Ishikawa (cell line): Measurements from ENCODE around the gene CFAP90.
A peak's percentile ranks its signal among the peaks of the same experiment; 100 is the strongest.

Experiments used
- CEBPB ChIP-seq: IDR thresholded peaks from 2 replicates; pipeline ENCODE4 v1.6.1; 2012
- CREB1 ChIP-seq: IDR thresholded peaks from 2 replicates; pipeline ENCODE4 v1.6.1; 2012; ENCODE audit warnings: low read depth
- EGR1 ChIP-seq: IDR thresholded peaks from 2 replicates; pipeline ENCODE4 v1.6.1; 2012
- EP300 ChIP-seq: IDR thresholded peaks from 2 replicates; pipeline ENCODE4 v1.6.1; 2012; ENCODE audit warnings: borderline replicate concordance
- FOXM1 ChIP-seq: IDR thresholded peaks from 2 replicates; pipeline ENCODE4 v1.6.1; 2012; ENCODE audit warnings: low read depth, borderline replicate concordance
- MAX ChIP-seq: IDR thresholded peaks from 2 replicates; pipeline ENCODE4 v1.6.1; 2012
- NFIC ChIP-seq: IDR thresholded peaks from 2 replicates; pipeline ENCODE4 v1.6.1; 2012
- RAD21 ChIP-seq: IDR thresholded peaks from 2 replicates; pipeline ENCODE4 v1.6.1; 2012; ENCODE audit warnings: low read depth
- REST ChIP-seq: IDR thresholded peaks from 2 replicates; pipeline ENCODE4 v1.6.1; 2012; ENCODE audit warnings: low read depth, mild to moderate bottlenecking
- TAF1 ChIP-seq: IDR thresholded peaks from 2 replicates; pipeline ENCODE4 v1.6.1; 2012; ENCODE audit warnings: low read depth, mild to moderate bottlenecking
- TCF12 ChIP-seq: IDR thresholded peaks from 2 replicates; pipeline ENCODE4 v1.6.1; 2012; ENCODE audit warnings: low read depth
- TEAD4 ChIP-seq: IDR thresholded peaks from 2 replicates; pipeline ENCODE4 v1.6.1; 2012
- USF1 ChIP-seq: IDR thresholded peaks from 2 replicates; pipeline ENCODE4 v1.6.1; 2012
- YY1 ChIP-seq: IDR thresholded peaks from 2 replicates; pipeline ENCODE4 v1.6.1; 2012; ENCODE audit warnings: low read depth
- ZBTB7A ChIP-seq: IDR thresholded peaks from 2 replicates; pipeline ENCODE4 v1.6.1; 2012; ENCODE audit warnings: low read depth

The CFAP90 gene

GRCh38 chr5:7873216-7873615 lies 22.3 kb upstream of the CFAP90 start:
- TF ChIP-seq MAX (no peak), FOXM1 (no peak), TEAD4 (no peak), CEBPB (no peak), RAD21 (no peak), REST (no peak), EGR1 (no peak), EP300 (no peak), USF1 (no peak), ZBTB7A (no peak), TCF12 (no peak), TAF1 (no peak), YY1 (no peak), NFIC (no peak), CREB1 (no peak)

- TF ChIP-seq USF1 (no peak), NFIC (no peak), CEBPB (no peak), YY1 (no peak), EGR1 (no peak), RAD21 (no peak), FOXM1 (no peak), REST (no peak), TCF12 (no peak), CREB1 (no peak), EP300 (no peak), MAX (no peak), TEAD4 (no peak), TAF1 (no peak), ZBTB7A (no peak)
Observed at GRCh38 chr5:7872517-7873130, 21.7 kb upstream of the CFAP90 start.

GRCh38 chr5:7871653-7872052 lies 20.7 kb upstream of the CFAP90 start:
- no peak for TF ChIP-seq RAD21

- TF ChIP-seq USF1: no peak
- no peak for TF ChIP-seq RAD21
- TF ChIP-seq MAX: no peak
- TF ChIP-seq EGR1: no peak
Observed at GRCh38 chr5:7869474-7870136, 18.7 kb upstream of the CFAP90 start.

- no peak; the same call in 1 of the 2 replicates for TF ChIP-seq ZBTB7A
- peak; percentile 81 for TF ChIP-seq CREB1
- TF ChIP-seq USF1: 0 out of 2 replicates have a peak, but pooled peaks have one; percentile 4
- peak; percentile 68 for TF ChIP-seq TAF1
- TF ChIP-seq FOXM1: no peak
- no peak for TF ChIP-seq REST
- TF ChIP-seq MAX: peak; percentile 80
- TF ChIP-seq EP300: no peak
- TF ChIP-seq NFIC: no peak
- no peak for TF ChIP-seq TEAD4
- no peak for TF ChIP-seq CEBPB
- 0 out of 2 replicates have a peak, but pooled peaks have one; percentile 30 for TF ChIP-seq YY1
- TF ChIP-seq RAD21: no peak
- TF ChIP-seq TCF12: peak; percentile 19; the same call in 1 of the 2 replicates
- TF ChIP-seq EGR1: no peak
Observed at GRCh38 chr5:7868773-7869473, 18.0 kb upstream of the CFAP90 start, which contains the start of the genes FASTKD3 and MTRR. TSS of gene FASTKD3 (minus strand) at chr5:7869031. CDS start at chr5:7868083, 948 bp downstream. TSS of gene MTRR (plus strand) at chr5:7869148. CDS start at chr5:7870795, 1,647 bp downstream.
